ENCODE data around the gene RGS12.

DNA sequence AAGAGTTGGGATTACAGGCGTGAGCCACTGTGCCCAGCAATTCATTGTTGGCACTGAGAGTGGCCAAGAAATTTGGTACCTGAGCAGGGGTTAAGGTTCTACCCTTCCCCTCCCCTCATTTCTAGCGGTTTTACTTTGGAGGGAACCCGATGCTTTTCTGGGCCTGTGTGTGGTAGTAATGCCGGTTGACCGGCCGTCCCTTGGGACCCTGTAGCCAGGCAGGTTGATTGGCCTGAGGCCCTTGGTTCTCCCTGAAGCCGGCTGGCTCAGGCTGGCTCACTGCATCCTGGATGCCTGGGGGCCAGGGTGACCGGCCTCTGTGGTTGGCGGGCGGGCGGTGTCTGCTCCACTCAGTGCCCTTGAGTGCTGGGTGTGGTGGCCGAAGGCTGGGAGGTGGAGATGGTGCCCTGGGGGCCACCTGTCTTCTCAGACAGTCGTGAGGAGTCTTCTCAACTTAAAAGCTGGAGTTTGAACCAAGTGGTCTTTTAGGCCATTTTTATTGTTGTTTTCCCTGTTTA is 45.6 kb downstream of the RGS12 start:
- TF ChIP-seq HOXA7 (CRISPR knock-in tag; IDR thresholded peaks at IDR 0.05) (no peak), ESRRA (IDR thresholded peaks at IDR 0.05; ENCODE audit: borderline replicate concordance, low read length) (no peak), POLR2AphosphoS2 (conservative IDR thresholded peaks at IDR 0.05; ENCODE audit: low read length) (no peak), CBX2 (IDR thresholded peaks at IDR 0.05; ENCODE audit: borderline replicate concordance, low read depth) (no peak), KDM5A (IDR thresholded peaks at IDR 0.05) (no peak), POLR2A (IDR thresholded peaks at IDR 0.05; ENCODE audit: low read length) (no peak), BHLHE40 (IDR thresholded peaks at IDR 0.05; ENCODE audit: low read depth, low read length) (no peak), GATA3 (IDR thresholded peaks at IDR 0.05; ENCODE audit: borderline replicate concordance) (no peak), RAD21 (conservative IDR thresholded peaks at IDR 0.05 in 1 of 2, IDR thresholded peaks at IDR 0.05 in 1 of 2) (no peak), RCOR1 (IDR thresholded peaks at IDR 0.05; ENCODE audit: low read depth, low read length) (no peak), JUN (IDR thresholded peaks at IDR 0.05) (no peak)
- TF ChIP-seq, protein P1, sequence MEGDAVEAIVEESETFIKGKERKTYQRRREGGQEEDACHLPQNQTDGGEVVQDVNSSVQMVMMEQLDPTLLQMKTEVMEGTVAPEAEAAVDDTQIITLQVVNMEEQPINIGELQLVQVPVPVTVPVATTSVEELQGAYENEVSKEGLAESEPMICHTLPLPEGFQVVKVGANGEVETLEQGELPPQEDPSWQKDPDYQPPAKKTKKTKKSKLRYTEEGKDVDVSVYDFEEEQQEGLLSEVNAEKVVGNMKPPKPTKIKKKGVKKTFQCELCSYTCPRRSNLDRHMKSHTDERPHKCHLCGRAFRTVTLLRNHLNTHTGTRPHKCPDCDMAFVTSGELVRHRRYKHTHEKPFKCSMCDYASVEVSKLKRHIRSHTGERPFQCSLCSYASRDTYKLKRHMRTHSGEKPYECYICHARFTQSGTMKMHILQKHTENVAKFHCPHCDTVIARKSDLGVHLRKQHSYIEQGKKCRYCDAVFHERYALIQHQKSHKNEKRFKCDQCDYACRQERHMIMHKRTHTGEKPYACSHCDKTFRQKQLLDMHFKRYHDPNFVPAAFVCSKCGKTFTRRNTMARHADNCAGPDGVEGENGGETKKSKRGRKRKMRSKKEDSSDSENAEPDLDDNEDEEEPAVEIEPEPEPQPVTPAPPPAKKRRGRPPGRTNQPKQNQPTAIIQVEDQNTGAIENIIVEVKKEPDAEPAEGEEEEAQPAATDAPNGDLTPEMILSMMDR (IDR thresholded peaks at IDR 0.05), result no peak

Measured in A549 (cell line).